HepG2 (cell line): ENCODE results near the gene LENEP. TPM values are rescaled to one million over a fixed set of nuclear protein-coding genes. Genes with fewer than 3 reads are reported as not detected.
A peak's percentile ranks its signal among the peaks of the same experiment; 100 is the strongest.

Experiments used
- ATAC-seq: fragments of 200-7000 bp; cut with Tn5 transposase; 3 replicates; pipeline ENCODE4 v1.9.1; 2020; ENCODE audit warnings: mild to moderate bottlenecking, moderate library complexity
- BruUV-seq: library from RNA; stranded (reverse); fragments of 400-500 nt; replicated peaks from 2 replicates; lab custom pipeline; 2021; lab: Mats Ljungman, UMichigan
- CTCF ChIA-PET: fragments of 300-600 bp; formaldehyde crosslinking; extraction: SDS; loops from one replicate; lab custom pipeline; 2021; ENCODE audit warnings: low total read pairs, inconsistent platforms, low intra/inter-chr PET ratio; lab: Yijun Ruan, JAX
- POLR2A ChIA-PET: fragments of 350-600 bp; sonication (Branson Sonifier 250); formaldehyde crosslinking; loops from one replicate; lab custom pipeline; 2020; ENCODE audit warnings: antibody characterized with exemption, inconsistent platforms; lab: Yijun Ruan, JAX
- DNase-seq: peaks from one replicate; pipeline ENCODE4 v3.0.0-alpha.2; 2015; ENCODE audit warnings: low spot score
- FAIRE-seq: peaks from 3 replicates; lab custom pipeline; 2011; peaks lifted over from hg19 to GRCh38; lab: Jason Lieb, UNC
- H2AFZ ChIP-seq: one replicate; pipeline ENCODE4 v1.6.1; 2011; ENCODE audit warnings: low read length, inconsistent platforms
- H3K27ac ChIP-seq: fragments of 300-600 bp; 3 replicates; pipeline ENCODE4 v1.8.0; 2011; ENCODE audit warnings: mixed run types, mild to moderate bottlenecking, mixed read lengths, low read length, inconsistent platforms; ENCODE audit not compliant: insufficient read depth; ENCODE audit errors: extremely low read length
- H3K27me3 ChIP-seq, 2 experiments: fragments of 200-600 bp in 1 of 2; 2 replicates in 1 of 2; 3 replicates in 1 of 2; pipeline versions ENCODE4 v1.6.0 to v1.8.0; 2011; ENCODE audit warnings: low read length in 2 of 2, mild to moderate bottlenecking in 2 of 2, moderate library complexity in 2 of 2, inconsistent platforms in 1 of 2; ENCODE audit not compliant: insufficient read depth in 2 of 2, control insufficient read depth in 1 of 2
- H3K36me3 ChIP-seq, 2 experiments: fragments of 200-600 bp in 1 of 2; replicated peaks in 1 of 2; 2 replicates in 1 of 2; 3 replicates in 1 of 2; pipeline versions ENCODE4 v1.5.1 to v1.8.0; 2011; ENCODE audit warnings: low read length in 2 of 2, inconsistent platforms in 1 of 2; ENCODE audit not compliant: insufficient read depth in 2 of 2, control insufficient read depth in 1 of 2
- H3K4me1 ChIP-seq: 2 replicates; pipeline ENCODE4 v1.5.1; 2012; ENCODE audit warnings: low read length, inconsistent platforms; ENCODE audit not compliant: insufficient read depth
- H3K4me2 ChIP-seq: 2 replicates; pipeline ENCODE4 v1.6.0; 2011; ENCODE audit warnings: low read depth, low read length, inconsistent platforms
- H3K4me3 ChIP-seq, 3 experiments: fragments of 200-600 bp in 1 of 3; sonication (generic), shearing (Covaris generic) in 1 of 3; replicated peaks in 1 of 3; 2 replicates each; pipeline ENCODE4 v1.5.1; 2011 to 2016; ENCODE audit warnings: low read length in 3 of 3, inconsistent platforms in 2 of 3, low read depth in 2 of 3, mild to moderate bottlenecking in 2 of 3, control low read depth in 1 of 3, mixed read lengths in 1 of 3; ENCODE audit not compliant: insufficient read depth in 1 of 3
- H3K79me2 ChIP-seq: one replicate; pipeline ENCODE4 v1.6.1; 2011; ENCODE audit warnings: low read length, inconsistent platforms; ENCODE audit not compliant: insufficient read depth
- H3K9ac ChIP-seq: 2 replicates; pipeline ENCODE4 v1.6.0; 2011; ENCODE audit warnings: mild to moderate bottlenecking, low read depth, low read length, inconsistent platforms; ENCODE audit not compliant: insufficient read depth
- H3K9me3 ChIP-seq: 2 replicates; pipeline ENCODE4 v1.5.1; 2012; ENCODE audit warnings: mild to moderate bottlenecking, low read length
- H4K20me1 ChIP-seq: 2 replicates; pipeline ENCODE4 v1.6.0; 2011; ENCODE audit warnings: inconsistent platforms, mild to moderate bottlenecking, low read length, moderate library complexity; ENCODE audit not compliant: insufficient read depth
- ATRX ChIP-seq: sonication (generic); formaldehyde crosslinking; IDR thresholded peaks from 2 replicates; pipeline ENCODE4 v1.4.0; 2020; ENCODE audit warnings: missing genetic modification reagents, borderline replicate concordance
- CHD2 ChIP-seq: IDR thresholded peaks from 2 replicates; pipeline ENCODE4 v1.6.1; 2011; ENCODE audit warnings: low read depth, low read length, improper control_type of control experiment
- HNF4A ChIP-seq: sonication (generic); formaldehyde crosslinking; IDR thresholded peaks from 2 replicates; pipeline ENCODE4 v1.4.0; 2020; ENCODE audit warnings: missing genetic modification reagents
- IKZF1 ChIP-seq: fragments of 450-650 bp; IDR thresholded peaks from 2 replicates; pipeline ENCODE4 v1.7.1; 2016
- KDM2A ChIP-seq: sonication (generic); formaldehyde crosslinking; IDR thresholded peaks from 2 replicates; pipeline ENCODE4 v1.4.0; 2020; ENCODE audit warnings: low read depth, missing genetic modification reagents, borderline replicate concordance
- MYNN ChIP-seq: sonication (generic); formaldehyde crosslinking; IDR thresholded peaks from 2 replicates; pipeline ENCODE4 v1.4.0; 2020; ENCODE audit warnings: mild to moderate bottlenecking, low read depth, missing genetic modification reagents
- POLR2G ChIP-seq: fragments of 200-400 bp; formaldehyde crosslinking; IDR thresholded peaks from 2 replicates; pipeline ENCODE4 v1.6.1; 2018; ENCODE audit warnings: mild to moderate bottlenecking, low read depth, low read length, moderate library complexity
- RAD51 ChIP-seq: fragments of 450-650 bp; IDR thresholded peaks from 2 replicates; pipeline ENCODE4 v1.6.1; 2016; ENCODE audit warnings: borderline replicate concordance
- RFXAP ChIP-seq: sonication (generic); formaldehyde crosslinking; IDR thresholded peaks from 2 replicates; pipeline ENCODE4 v1.4.0; 2020; ENCODE audit warnings: missing genetic modification reagents, borderline replicate concordance
- U2AF1 ChIP-seq: fragments of 200-400 bp; formaldehyde crosslinking; optimal IDR thresholded peaks from 2 replicates; pipeline ENCODE3; 2017; ENCODE audit warnings: mild to moderate bottlenecking, low read depth, low read length
- ZFP62 ChIP-seq: sonication (generic); formaldehyde crosslinking; IDR thresholded peaks from 2 replicates; pipeline ENCODE4 v1.4.0; 2020; ENCODE audit warnings: missing genetic modification reagents
- ZNF382 ChIP-seq: sonication (generic); formaldehyde crosslinking; IDR thresholded peaks from 2 replicates; pipeline ENCODE4 v1.5.0; 2020; ENCODE audit warnings: missing genetic modification reagents, mild to moderate bottlenecking, borderline replicate concordance
- ZNF557 ChIP-seq: sonication (generic); formaldehyde crosslinking; IDR thresholded peaks from 2 replicates; pipeline ENCODE4 v1.4.0; 2020; ENCODE audit warnings: missing genetic modification reagents
- ZNF562 ChIP-seq: sonication (generic); formaldehyde crosslinking; IDR thresholded peaks from 2 replicates; pipeline ENCODE4 v1.8.0; 2022; ENCODE audit warnings: missing genetic modification reagents, borderline replicate concordance
- WGBS: methylation state at CpG from one replicate; pipeline ENCODE4 v1.1.6; 2017; ENCODE audit warnings: low lambda C conversion rate; 5-methylcytosine and 5-hydroxymethylcytosine counted together
- in situ Hi-C: cut with HindIII; loops from 2 replicates; pipeline ENCODE4 v1.10.0; 2017; ENCODE audit warnings: low pct_unique_long_range_greater_than_20kb; ENCODE audit not compliant: extremely low pct_ligation_motif_present
- intact Hi-C: fragments of 100-400 bp; cut with micrococcal nuclease; formaldehyde crosslinking; loops from one replicate; pipeline ENCODE4 v1.10.0; 2022; ENCODE audit not compliant: unreplicated experiment
- polyA plus RNA-seq, 8 experiments: library from polyadenylated mRNA; depleted of rRNA in 3 of 8; stranded (reverse) in 7 of 8; unstranded in 1 of 8; fragments of >200 nt; fragmentation: Illumina TruSeq in 4 of 8; extraction: Trizol in 4 of 8; gene quantifications; 2 replicates each; pipeline versions ENCODE4 v1.2.1 to v1.2.3, GENCODE V29; 2011 to 2016; ENCODE audit warnings: low read depth in 4 of 8, missing spikeins in 1 of 8, mixed read lengths in 1 of 8; ENCODE audit not compliant: insufficient read depth in 1 of 8
- total RNA-seq, 5 experiments: library from RNA; depleted of rRNA; stranded (reverse); fragments of >200 nt; fragmentation: Illumina TruSeq; extraction: Trizol; gene quantifications; 2 replicates each; pipeline ENCODE4 v1.2.3, GENCODE V29; 2016; ENCODE audit warnings: low read depth in 1 of 5
- TF ChIP-seq, protein P1 (sequence below): sonication (generic); formaldehyde crosslinking; IDR thresholded peaks from 2 replicates; pipeline ENCODE4 v1.5.1; 2020; ENCODE audit warnings: mild to moderate bottlenecking, missing genetic modification reagents, borderline replicate concordance
- TF ChIP-seq, protein P2 (sequence below): sonication (generic); formaldehyde crosslinking; IDR thresholded peaks from 2 replicates; pipeline ENCODE4 v1.8.1; 2022; ENCODE audit warnings: low read depth, mild to moderate bottlenecking, missing genetic modification reagents

LENEP gene
- total and polyA plus RNA-seq, 2 of the 13 experiments (the other 11 are each of a cell fraction or from before 2014, with no cell fraction given) = 0.29 TPM; not detected in 1

DNA sequence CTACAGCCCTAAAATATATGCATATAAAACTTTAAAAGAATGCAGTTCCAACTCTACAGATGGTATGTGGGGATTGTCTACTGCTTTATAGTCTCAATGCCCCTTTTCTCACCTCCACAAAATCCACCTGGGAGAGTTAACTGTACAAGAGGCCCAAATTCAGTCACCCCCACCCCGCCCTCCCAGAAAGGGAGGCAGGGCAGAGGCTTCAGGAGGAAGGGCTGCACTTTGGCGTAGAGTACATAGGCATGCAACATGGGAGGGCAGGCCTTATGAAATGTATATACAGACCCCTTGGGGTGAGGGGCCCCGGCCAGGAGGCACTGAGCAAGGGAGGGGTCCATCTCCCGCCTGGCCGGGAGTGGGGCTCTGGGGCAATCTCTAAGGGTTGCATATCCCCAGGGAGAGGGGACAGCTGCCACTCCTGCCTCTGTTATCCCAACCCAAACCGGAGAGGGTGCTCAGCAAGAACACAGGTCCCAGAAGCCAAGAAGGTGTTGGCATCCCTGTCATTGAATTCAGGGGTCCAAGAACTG lies 30.5 kb upstream of the LENEP start:
- FAIRE-seq (no peak), ATAC-seq (no peak), DNase-seq (no peak)
- peak overlapping the region; percentile 72 to 87 (median 80); a peak in 5 of 6 replicates for H3K4me3 ChIP-seq
- H3K36me3 ChIP-seq = peaks cover 24 to 59% of the 10 kb centered on the region in 2 experiments
- H3K9ac ChIP-seq = peak overlapping the region; percentile 97
- 83% methylated on average over 4 of the region's 6 CpGs for WGBS
- no peaks in the 10 kb centered on the region for H4K20me1 ChIP-seq
- CTCF ChIA-PET = interaction anchor here (1.2 to 3.7 kb wide), 3 partner anchors 10 to 55 kb away, joined by 3 to 24 read pairs (median 4); no protein-coding TSS in a partner anchor
- in situ Hi-C loops = loop anchor here (5.0 kb wide), 1 partner anchor 34 kb away; no protein-coding TSS in a partner anchor
- no TSS peak for BruUV-seq
- no peak overlapping the region for H2AFZ ChIP-seq
- H3K4me1 ChIP-seq = peaks cover 48% of the 10 kb centered on the region
- peak overlapping the region; percentile 92 for H3K4me2 ChIP-seq
- H3K27me3 ChIP-seq = no peaks in the 10 kb centered on the region; a peak in 1 of 5 replicates
- H3K27ac ChIP-seq = peak overlapping the region; percentile 96
- POLR2A ChIA-PET = interaction anchor here (8.3 kb wide), 1 partner anchor 10 kb away, joined by 148 read pairs; the partner anchor contains the start of genes CKS1B and SHC1
- intact Hi-C loops = no loop called here
- H3K79me2 ChIP-seq = peaks cover 20% of the 10 kb centered on the region
- H3K9me3 ChIP-seq = no peaks in the 10 kb centered on the region
- TF ChIP-seq MYNN (CRISPR knock-in tag) = no peak
- TF ChIP-seq RAD51 = no peak
- no peak for TF ChIP-seq ATRX (CRISPR knock-in tag)
- no peak for TF ChIP-seq IKZF1
- no peak for TF ChIP-seq U2AF1
- TF ChIP-seq HNF4A (CRISPR knock-in tag) = no peak
- no peak for TF ChIP-seq RFXAP (CRISPR knock-in tag)
- TF ChIP-seq ZNF557 (CRISPR knock-in tag) = no peak
- TF ChIP-seq ZNF382 = no peak
- TF ChIP-seq POLR2G = no peak
- TF ChIP-seq, protein P1, sequence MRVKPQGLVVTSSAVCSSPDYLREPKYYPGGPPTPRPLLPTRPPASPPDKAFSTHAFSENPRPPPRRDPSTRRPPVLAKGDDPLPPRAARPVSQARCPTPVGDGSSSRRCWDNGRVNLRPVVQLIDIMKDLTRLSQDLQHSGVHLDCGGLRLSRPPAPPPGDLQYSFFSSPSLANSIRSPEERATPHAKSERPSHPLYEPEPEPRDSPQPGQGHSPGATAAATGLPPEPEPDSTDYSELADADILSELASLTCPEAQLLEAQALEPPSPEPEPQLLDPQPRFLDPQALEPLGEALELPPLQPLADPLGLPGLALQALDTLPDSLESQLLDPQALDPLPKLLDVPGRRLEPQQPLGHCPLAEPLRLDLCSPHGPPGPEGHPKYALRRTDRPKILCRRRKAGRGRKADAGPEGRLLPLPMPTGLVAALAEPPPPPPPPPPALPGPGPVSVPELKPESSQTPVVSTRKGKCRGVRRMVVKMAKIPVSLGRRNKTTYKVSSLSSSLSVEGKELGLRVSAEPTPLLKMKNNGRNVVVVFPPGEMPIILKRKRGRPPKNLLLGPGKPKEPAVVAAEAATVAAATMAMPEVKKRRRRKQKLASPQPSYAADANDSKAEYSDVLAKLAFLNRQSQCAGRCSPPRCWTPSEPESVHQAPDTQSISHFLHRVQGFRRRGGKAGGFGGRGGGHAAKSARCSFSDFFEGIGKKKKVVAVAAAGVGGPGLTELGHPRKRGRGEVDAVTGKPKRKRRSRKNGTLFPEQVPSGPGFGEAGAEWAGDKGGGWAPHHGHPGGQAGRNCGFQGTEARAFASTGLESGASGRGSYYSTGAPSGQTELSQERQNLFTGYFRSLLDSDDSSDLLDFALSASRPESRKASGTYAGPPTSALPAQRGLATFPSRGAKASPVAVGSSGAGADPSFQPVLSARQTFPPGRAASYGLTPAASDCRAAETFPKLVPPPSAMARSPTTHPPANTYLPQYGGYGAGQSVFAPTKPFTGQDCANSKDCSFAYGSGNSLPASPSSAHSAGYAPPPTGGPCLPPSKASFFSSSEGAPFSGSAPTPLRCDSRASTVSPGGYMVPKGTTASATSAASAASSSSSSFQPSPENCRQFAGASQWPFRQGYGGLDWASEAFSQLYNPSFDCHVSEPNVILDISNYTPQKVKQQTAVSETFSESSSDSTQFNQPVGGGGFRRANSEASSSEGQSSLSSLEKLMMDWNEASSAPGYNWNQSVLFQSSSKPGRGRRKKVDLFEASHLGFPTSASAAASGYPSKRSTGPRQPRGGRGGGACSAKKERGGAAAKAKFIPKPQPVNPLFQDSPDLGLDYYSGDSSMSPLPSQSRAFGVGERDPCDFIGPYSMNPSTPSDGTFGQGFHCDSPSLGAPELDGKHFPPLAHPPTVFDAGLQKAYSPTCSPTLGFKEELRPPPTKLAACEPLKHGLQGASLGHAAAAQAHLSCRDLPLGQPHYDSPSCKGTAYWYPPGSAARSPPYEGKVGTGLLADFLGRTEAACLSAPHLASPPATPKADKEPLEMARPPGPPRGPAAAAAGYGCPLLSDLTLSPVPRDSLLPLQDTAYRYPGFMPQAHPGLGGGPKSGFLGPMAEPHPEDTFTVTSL (CRISPR knock-in tag) = no peak
- TF ChIP-seq, protein P2, sequence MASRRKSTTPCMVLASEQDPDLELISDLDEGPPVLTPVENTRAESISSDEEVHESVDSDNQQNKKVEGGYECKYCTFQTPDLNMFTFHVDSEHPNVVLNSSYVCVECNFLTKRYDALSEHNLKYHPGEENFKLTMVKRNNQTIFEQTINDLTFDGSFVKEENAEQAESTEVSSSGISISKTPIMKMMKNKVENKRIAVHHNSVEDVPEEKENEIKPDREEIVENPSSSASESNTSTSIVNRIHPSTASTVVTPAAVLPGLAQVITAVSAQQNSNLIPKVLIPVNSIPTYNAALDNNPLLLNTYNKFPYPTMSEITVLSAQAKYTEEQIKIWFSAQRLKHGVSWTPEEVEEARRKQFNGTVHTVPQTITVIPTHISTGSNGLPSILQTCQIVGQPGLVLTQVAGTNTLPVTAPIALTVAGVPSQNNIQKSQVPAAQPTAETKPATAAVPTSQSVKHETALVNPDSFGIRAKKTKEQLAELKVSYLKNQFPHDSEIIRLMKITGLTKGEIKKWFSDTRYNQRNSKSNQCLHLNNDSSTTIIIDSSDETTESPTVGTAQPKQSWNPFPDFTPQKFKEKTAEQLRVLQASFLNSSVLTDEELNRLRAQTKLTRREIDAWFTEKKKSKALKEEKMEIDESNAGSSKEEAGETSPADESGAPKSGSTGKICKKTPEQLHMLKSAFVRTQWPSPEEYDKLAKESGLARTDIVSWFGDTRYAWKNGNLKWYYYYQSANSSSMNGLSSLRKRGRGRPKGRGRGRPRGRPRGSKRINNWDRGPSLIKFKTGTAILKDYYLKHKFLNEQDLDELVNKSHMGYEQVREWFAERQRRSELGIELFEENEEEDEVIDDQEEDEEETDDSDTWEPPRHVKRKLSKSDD (CRISPR knock-in tag) = no peak
- no peak for TF ChIP-seq CHD2
- no peak for TF ChIP-seq ZNF562 (CRISPR knock-in tag)
- TF ChIP-seq ZFP62 (CRISPR knock-in tag) = no peak
- no peak for TF ChIP-seq KDM2A (CRISPR knock-in tag)
